Activated gamma-delta T cell (primary cell): Measurements from ENCODE around the gene PC.

Experiments
- DNase-seq: peaks from one replicate; lab custom pipeline; 2025; lab: John Stamatoyannopoulos, UW

PC gene

GRCh38 chr11:66956689-66957290 lies 1.4 kb downstream of the PC start:
- no peak for DNase-seq

DNA sequence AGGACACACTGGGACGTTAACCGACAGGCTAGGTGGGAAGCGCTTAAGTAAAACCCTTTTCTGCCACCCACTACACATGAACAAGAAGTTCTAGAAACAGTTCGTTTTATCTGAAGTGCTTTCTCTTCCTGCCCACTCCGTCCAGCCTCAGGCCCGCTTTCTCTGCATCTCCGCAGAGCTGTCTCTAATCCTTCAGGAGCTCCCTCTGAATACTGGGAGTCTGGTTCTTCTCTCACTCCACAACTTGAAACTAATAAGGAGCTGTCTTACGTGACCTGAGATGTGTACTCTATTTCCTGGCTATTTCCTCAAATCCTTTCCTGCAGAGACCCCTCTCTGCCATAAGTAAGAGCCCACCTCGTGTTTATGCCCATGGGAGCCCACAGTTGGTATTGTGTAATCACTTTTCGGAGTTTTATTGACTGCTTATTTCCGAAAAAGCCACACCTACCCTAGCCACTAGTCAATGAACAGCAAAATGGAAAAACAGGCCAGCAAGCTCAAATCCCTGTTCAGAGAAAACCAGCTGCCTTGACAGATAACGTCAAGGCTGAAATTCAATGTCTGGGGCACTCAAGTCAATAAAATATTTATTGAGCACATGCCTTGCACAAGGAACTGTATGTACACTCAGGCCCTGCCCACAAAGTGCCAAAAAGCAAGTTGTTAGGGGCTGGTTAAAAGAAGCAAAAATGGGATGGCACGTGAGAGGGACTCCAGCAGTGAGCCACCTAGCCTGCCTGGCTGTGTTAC lies 4.9 kb downstream of the PC start:
- DNase-seq: no peak

- DNase-seq: no peak
These were observed 6.3 kb downstream of the PC start for GRCh38 chr11:66951927-66952337.

DNA sequence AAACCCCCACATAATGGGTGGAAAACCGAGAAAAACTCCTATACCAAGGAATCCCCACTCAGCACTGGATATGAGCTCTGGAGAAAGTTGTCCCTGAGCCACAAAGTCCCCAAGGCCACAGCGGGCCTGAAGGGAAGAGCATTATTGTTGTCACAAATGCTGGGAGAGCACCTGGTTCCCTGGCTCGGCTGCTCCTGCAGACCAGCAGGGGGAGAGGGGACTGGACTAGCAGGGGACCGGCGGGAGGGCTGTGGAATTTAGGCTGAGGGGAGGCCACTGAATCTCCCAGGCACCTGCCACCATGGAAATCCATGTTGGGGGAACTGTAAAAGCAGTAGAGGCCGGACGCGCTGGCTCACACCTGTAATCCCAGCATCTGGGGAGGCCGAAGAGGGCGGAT lies 7.0 kb downstream of the PC start:
- no peak for DNase-seq

DNA sequence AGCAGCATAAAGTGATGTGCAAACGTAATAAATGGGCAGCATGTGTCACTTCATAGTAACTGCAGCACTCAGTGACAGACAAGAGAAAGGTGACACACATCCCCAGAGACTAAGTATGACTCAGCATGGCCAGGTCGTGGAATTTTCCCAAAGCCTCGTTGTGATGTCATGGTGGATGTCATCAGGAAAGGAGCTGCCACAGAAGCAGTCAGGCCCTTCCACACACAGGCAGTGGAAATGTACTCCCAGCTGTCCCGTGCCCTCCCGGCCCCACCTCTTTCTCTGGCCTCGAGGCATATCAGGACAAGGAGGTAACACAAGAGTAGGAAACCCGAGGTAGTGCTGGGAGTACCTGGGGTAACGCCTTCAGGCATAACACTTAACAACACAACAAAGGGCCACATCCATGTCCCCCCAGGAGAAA lies 8.1 kb downstream of the PC start:
- DNase-seq: no peak

GRCh38 chr11:66938582-66939135 lies 19.5 kb downstream of the PC start:
- no peak for DNase-seq

GRCh38 chr11:66937193-66937733 lies 20.9 kb downstream of the PC start:
- no peak for DNase-seq

- no peak for DNase-seq
These were observed 21.9 kb downstream of the PC start for GRCh38 chr11:66936311-66936711.

DNA sequence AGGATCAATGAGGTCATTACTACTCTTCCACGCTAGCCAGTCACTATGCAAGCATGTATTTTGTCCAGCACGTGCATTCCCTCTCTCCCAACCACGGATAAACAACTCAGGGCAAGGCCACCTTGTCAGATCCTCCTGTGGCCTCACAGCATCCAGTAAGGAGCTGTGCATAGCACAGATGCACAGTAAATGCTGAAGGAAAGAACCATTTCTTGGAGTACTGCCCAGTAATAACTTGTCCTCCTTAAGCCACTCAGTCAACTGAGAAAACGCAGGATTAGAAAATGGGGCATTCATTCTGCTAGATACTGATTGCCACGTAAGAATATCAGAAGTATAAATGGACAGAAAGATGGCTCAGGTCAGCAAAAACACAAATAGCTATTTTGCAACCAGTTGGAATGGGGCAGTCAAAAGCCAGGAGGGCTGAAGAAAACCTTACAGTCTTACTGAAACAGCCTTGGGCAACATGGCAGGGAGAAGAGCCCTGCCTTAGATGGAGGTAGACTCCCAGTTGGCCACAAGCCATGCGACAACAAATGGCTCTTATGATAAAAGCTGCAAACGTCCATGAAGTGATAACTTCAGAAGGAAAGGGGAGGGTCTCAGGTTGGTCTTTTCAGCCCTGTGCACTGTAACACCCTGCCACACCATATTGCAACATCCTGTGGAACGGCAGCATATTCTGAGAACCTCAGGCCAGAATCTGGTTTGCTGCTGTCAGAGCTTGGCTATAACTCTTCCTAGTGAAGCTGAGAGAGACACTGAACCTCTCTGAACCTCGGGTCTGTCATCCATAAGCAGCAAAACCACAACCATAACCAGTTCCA lies 23.0 kb downstream of the PC start:
- DNase-seq: no peak

DNA sequence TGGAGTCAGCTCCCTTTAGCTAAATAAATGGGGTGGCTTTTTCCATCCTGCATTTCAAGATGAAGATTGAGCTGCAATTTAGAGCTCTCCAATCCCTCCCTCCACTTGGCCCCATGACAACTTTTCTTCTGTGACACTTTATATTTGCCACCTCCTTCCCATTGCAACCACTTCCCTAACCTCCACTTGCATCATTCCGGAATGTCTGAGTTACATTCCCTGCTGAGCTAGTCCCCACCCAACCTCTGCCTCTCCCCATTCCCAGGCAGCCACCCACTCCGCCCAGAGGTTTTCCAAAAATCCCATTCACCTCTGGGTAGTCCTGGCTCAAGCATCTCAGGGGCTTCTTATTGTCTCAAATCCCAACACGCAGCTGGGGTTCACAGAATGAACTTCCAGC lies 24.7 kb downstream of the PC start:
- no peak for DNase-seq

- no peak for DNase-seq
These were observed 25.6 kb downstream of the PC start for GRCh38 chr11:66932543-66932942.

- no peak for DNase-seq
These were observed 28.4 kb downstream of the PC start for GRCh38 chr11:66929753-66930152.

DNA sequence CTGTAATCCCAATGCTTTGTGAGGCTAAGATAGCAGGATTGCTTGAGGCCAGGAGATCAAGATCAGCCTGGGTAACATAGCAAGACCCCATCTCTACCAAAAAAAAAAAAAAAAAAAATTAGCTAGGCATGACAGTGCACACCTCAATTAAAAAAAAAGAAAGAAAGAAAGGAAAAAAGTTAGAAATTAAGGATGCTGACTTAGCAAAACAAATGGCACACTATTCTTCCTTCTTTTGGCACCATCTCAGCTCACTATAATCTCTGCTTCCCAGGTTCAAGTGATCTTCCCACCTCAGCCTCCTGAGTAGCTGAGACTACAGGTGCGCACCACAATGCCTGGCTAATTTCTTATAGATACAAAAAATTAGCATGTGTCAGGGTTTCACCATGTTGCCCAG lies 33.9 kb downstream of the PC start:
- no peak for DNase-seq

DNA sequence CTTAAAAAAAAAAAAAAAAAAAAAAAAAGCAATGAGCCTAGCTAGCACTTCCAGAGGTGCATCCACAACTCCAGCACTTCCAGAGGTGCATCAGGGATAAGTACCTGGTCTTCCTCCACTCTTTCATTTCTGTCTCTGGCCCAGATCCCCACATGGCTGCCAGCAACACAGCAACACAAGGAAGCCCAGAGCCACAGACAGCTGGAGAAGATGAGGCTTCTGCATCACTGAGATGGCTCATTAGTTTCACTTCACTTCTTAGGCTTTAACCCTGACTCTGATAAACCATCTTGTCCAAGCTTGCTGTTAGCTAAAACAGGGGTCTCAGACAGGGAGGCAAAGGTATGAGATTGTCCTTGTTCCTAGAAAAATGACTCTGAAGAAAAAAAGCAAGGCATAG lies 35.6 kb downstream of the PC start:
- no peak for DNase-seq

GRCh38 chr11:66920978-66921784 lies 37.0 kb downstream of the PC start:
- no peak for DNase-seq

- DNase-seq: no peak
These were observed 38.3 kb downstream of the PC start for GRCh38 chr11:66919923-66920322.

GRCh38 chr11:66918741-66919140 lies 39.4 kb downstream of the PC start:
- DNase-seq: no peak

DNA sequence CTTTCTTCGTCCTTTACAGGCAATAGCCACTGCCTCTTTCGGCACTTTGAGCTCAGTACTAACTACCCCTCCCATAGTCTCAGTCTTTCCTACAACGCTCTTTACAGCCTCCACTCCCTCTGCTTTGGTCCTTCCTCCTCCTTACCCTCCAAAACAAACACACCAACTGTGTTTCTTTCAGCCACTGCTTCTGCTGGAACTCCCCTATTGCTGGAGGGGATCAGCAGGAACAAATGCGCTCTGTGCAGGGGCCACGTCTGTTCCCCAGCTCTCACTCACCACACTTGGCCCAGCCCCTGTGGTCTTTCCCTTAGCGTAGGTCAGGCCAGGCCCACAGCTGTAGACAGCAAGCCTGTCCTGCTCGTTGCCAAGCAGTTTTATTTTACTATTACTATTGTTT lies 42.3 kb downstream of the PC start:
- DNase-seq: no peak

DNA sequence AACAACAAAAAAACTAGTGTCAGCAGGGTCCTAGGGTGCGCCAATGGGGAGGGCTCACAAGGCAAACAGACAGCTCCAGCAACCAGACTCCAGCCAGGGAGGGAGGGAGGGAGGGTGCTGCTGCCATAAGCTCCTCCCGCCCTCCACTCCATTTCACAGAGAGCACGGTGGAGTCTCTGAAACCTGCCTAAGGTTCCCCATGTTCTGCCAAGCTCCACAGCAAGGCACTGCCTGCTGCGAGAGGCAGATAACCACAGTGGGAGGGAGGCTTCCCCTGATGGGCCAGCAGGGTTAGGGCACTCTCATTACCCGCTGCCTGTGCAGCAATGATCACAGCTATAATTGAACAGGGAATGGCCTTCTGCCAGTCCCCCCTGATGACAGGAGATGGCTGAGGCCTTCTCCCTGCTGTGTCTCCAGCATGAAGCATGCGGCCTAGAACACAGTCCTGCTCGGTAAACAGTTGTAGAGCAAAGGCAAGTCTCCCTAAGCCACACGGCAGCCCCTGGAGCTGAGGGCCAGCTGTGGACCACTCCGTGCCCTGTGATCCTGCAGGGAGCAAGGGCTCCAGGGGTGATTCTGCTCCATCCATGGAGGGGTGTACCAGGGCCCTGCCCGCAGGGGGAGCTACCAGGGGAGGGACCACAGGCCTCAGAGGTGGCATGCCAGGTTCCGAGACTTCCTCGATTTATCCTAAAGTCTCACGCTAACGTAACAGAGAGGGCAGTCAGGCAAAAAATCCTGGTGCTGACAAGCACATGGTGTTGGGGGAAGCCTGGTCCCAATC lies 42.9 kb downstream of the PC start:
- DNase-seq: no peak

- no peak for DNase-seq
These were observed 43.7 kb downstream of the PC start for GRCh38 chr11:66914505-66914904.

DNA sequence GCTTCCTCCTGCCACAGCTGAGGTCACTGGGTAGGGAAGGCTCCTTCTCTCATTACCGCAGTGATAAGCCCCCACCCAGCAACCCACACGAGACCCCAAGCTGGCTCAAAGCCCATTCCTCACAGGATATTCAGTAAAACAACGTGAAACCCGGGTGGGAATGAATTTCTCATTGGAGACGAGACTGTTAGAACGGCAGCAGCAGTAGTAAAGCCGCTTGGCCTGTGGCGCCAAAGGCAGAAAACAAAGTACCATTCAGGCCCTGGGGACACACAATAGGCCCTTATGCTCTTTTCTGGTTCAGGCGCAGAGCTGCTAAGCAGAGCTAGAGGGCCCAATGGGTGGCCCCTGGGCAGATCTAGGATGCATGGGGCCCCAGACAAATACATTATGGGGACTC lies 45.3 kb downstream of the PC start:
- DNase-seq: no peak
